Measurements from ENCODE around the gene HBEGF.

DNA sequence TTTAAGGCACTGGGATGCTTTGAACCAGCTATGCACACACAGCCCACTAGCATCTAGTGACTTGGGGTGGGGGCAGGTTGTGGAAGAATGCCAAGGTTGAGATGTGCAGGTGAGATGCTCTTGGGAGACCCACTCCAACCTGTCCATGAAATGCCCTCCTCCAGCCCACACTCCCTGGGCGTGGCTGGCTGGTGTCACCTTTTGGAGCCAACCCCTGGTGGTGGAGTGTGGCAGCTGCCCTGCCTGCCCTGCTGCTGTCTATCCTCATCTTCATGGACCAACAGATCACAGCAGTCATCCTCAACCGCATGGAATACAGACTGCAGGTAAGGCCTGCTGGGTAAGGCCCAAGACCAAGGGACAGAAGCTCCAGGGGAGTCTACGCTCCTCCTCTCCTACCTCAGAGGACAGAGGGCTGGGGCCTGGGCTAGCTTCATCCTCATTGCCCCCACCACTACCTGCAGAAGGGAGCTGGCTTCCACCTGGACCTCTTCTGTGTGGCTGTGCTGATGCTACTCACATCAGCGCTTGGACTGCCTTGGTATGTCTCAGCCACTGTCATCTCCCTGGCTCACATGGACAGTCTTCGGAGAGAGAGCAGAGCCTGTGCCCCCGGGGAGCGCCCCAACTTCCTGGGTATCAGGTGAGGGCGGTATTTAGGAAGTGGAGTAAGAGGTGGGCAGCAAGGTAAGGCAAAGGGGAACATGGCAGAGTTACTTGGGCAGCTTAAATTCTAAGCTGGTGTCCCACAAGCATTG, 21.0 kb upstream of the HBEGF start:
- TF ChIP-seq POLR2AphosphoS5 (IDR thresholded peaks at IDR 0.05; ENCODE audit: low read depth, low read length) (no peak), TAF1 (IDR thresholded peaks at IDR 0.05; ENCODE audit: borderline replicate concordance, insufficient read depth, low read length) (no peak), FOXP2 (optimal IDR thresholded peaks at IDR 0.05; ENCODE audit: borderline replicate concordance, extremely low read depth, extremely low read length, insufficient read depth) (no peak)

Measured in PFSK-1 (cell line).